HEK293 (cell line): Measurements from ENCODE around the gene PLD3.
A peak's percentile ranks its signal among the peaks of the same experiment; 100 is the strongest.

Source experiments
- BCL11B ChIP-seq: fragments of 450-650 bp; formaldehyde crosslinking; IDR thresholded peaks from 2 replicates; pipeline ENCODE4 v1.5.1; 2016; ENCODE audit warnings: low read depth, missing biosample characterization, missing genetic modification characterization
- GFI1B ChIP-seq: fragments of 450-650 bp; formaldehyde crosslinking; IDR thresholded peaks from 2 replicates; pipeline ENCODE4 v1.5.1; 2016; ENCODE audit warnings: missing biosample characterization, missing genetic modification characterization
- HOXD13 ChIP-seq: sonication (generic); formaldehyde crosslinking; IDR thresholded peaks from 2 replicates; pipeline ENCODE4 v1.8.0; 2022; ENCODE audit warnings: missing genetic modification reagents, borderline replicate concordance
- KLF8 ChIP-seq: fragments of 450-650 bp; formaldehyde crosslinking; IDR thresholded peaks from 2 replicates; pipeline ENCODE4 v1.5.1; 2016; ENCODE audit warnings: missing biosample characterization, missing genetic modification characterization
- KLF9 ChIP-seq: fragments of 450-650 bp; formaldehyde crosslinking; IDR thresholded peaks from 2 replicates; pipeline ENCODE4 v1.5.1; 2016; ENCODE audit warnings: missing biosample characterization, missing genetic modification characterization, low read depth
- MYNN ChIP-seq: fragments of 450-650 bp; formaldehyde crosslinking; IDR thresholded peaks from 2 replicates; pipeline ENCODE4 v1.5.1; 2016; ENCODE audit warnings: missing biosample characterization, missing genetic modification characterization, borderline replicate concordance
- SETDB1 ChIP-seq: IDR thresholded peaks from one replicate; pipeline ENCODE4 v1.6.1; 2017; ENCODE audit warnings: mild to moderate bottlenecking, low read length, moderate library complexity, mixed read lengths; ENCODE audit not compliant: insufficient read length
- SP3 ChIP-seq: fragments of 450-650 bp; formaldehyde crosslinking; IDR thresholded peaks from 2 replicates; pipeline ENCODE4 v1.5.1; 2016; ENCODE audit warnings: missing biosample characterization, missing genetic modification characterization
- ZBTB20 ChIP-seq: fragments of 450-650 bp; formaldehyde crosslinking; IDR thresholded peaks from 2 replicates; pipeline ENCODE4 v1.5.1; 2016; ENCODE audit warnings: missing biosample characterization, missing genetic modification characterization
- ZFP69B ChIP-seq: fragments of 450-650 bp; formaldehyde crosslinking; IDR thresholded peaks from 2 replicates; pipeline ENCODE4 v1.5.1; 2016; ENCODE audit warnings: missing biosample characterization, missing genetic modification characterization
- ZIC2 ChIP-seq: fragments of 450-650 bp; formaldehyde crosslinking; IDR thresholded peaks from 2 replicates; pipeline ENCODE4 v1.5.1; 2016; ENCODE audit warnings: missing biosample characterization, missing genetic modification characterization
- ZNF24 ChIP-seq: fragments of 450-650 bp; formaldehyde crosslinking; IDR thresholded peaks from 2 replicates; pipeline ENCODE4 v1.5.1; 2016; ENCODE audit warnings: missing biosample characterization, missing genetic modification characterization
- ZNF274 ChIP-seq, 2 experiments: fragments of 200-500 bp in 1 of 2; fragments of 450-650 bp in 1 of 2; sonication (Bioruptor generic) in 1 of 2; formaldehyde crosslinking in 1 of 2; IDR thresholded peaks; 2 replicates each; pipeline versions ENCODE4 v1.5.1 to v1.6.1; 2014 to 2016; ENCODE audit warnings: borderline replicate concordance in 1 of 2, inconsistent platforms in 1 of 2, low read length in 1 of 2, missing biosample characterization in 1 of 2, missing genetic modification characterization in 1 of 2
- ZNF335 ChIP-seq: fragments of 450-650 bp; formaldehyde crosslinking; conservative IDR thresholded peaks from 2 replicates; pipeline ENCODE4 v1.5.1; 2016; ENCODE audit warnings: missing biosample characterization, missing genetic modification characterization
- ZNF366 ChIP-seq: fragments of 450-650 bp; formaldehyde crosslinking; conservative IDR thresholded peaks from 2 replicates; pipeline ENCODE4 v1.5.1; 2016; ENCODE audit warnings: missing biosample characterization, missing genetic modification characterization
- ZNF394 ChIP-seq: fragments of 450-650 bp; formaldehyde crosslinking; IDR thresholded peaks from 2 replicates; pipeline ENCODE4 v1.5.1; 2016; ENCODE audit warnings: missing biosample characterization, missing genetic modification characterization, mild to moderate bottlenecking, moderate library complexity, borderline replicate concordance
- ZNF521 ChIP-seq: fragments of 450-650 bp; formaldehyde crosslinking; IDR thresholded peaks from 2 replicates; pipeline ENCODE4 v1.5.1; 2017; ENCODE audit warnings: missing biosample characterization, mild to moderate bottlenecking, missing genetic modification characterization
- ZNF549 ChIP-seq: fragments of 450-650 bp; IDR thresholded peaks from 2 replicates; pipeline ENCODE4 v1.5.1; 2018; ENCODE audit warnings: missing biosample characterization, missing genetic modification characterization, mild to moderate bottlenecking, inconsistent platforms, moderate library complexity
- ZNF558 ChIP-seq: fragments of 450-650 bp; formaldehyde crosslinking; IDR thresholded peaks from 2 replicates; pipeline ENCODE4 v1.5.1; 2016; ENCODE audit warnings: missing biosample characterization, missing genetic modification characterization
- ZNF629 ChIP-seq: fragments of 450-650 bp; formaldehyde crosslinking; IDR thresholded peaks from 2 replicates; pipeline ENCODE4 v1.5.1; 2017; ENCODE audit warnings: missing biosample characterization, missing genetic modification characterization
- ZNF677 ChIP-seq: fragments of 450-650 bp; IDR thresholded peaks from 2 replicates; pipeline ENCODE4 v1.5.0; 2018; ENCODE audit warnings: missing biosample characterization, mild to moderate bottlenecking, missing genetic modification characterization, moderate library complexity
- ZNF76 ChIP-seq: fragments of 450-650 bp; formaldehyde crosslinking; IDR thresholded peaks from 2 replicates; pipeline ENCODE4; 2016; ENCODE audit warnings: low read depth, missing biosample characterization, missing genetic modification characterization, borderline replicate concordance
- ZNF792 ChIP-seq: fragments of 450-650 bp; formaldehyde crosslinking; IDR thresholded peaks from 2 replicates; pipeline ENCODE4 v1.5.1; 2016; ENCODE audit warnings: missing biosample characterization, missing genetic modification characterization
- ZNF830 ChIP-seq: fragments of 450-650 bp; IDR thresholded peaks from 2 replicates; pipeline ENCODE4 v1.5.0; 2018; ENCODE audit warnings: missing biosample characterization, missing genetic modification characterization, low read depth, mild to moderate bottlenecking, moderate library complexity
- ZSCAN23 ChIP-seq: fragments of 450-650 bp; formaldehyde crosslinking; IDR thresholded peaks from 2 replicates; pipeline ENCODE4 v1.5.1; 2016; ENCODE audit warnings: missing biosample characterization, missing genetic modification characterization
- TF ChIP-seq, protein P1 (sequence below): fragments of 450-650 bp; formaldehyde crosslinking; IDR thresholded peaks from 2 replicates; pipeline ENCODE4 v1.5.1; 2016; ENCODE audit warnings: missing biosample characterization, missing genetic modification characterization
- TF ChIP-seq, protein P2 (sequence below): fragments of 450-650 bp; formaldehyde crosslinking; IDR thresholded peaks from 2 replicates; pipeline ENCODE4 v1.5.1; 2016; ENCODE audit warnings: missing biosample characterization, missing genetic modification characterization, borderline replicate concordance
- TF ChIP-seq, protein P3 (sequence below): fragments of 450-650 bp; formaldehyde crosslinking; IDR thresholded peaks from 2 replicates; pipeline ENCODE4 v1.5.1; 2016; ENCODE audit warnings: missing biosample characterization, missing genetic modification characterization
- TF ChIP-seq, protein P4 (sequence below): fragments of 450-650 bp; formaldehyde crosslinking; IDR thresholded peaks from 2 replicates; pipeline ENCODE4 v1.5.1; 2017; ENCODE audit warnings: missing biosample characterization, missing genetic modification characterization
- TF ChIP-seq, protein P5 (sequence below): fragments of 450-650 bp; IDR thresholded peaks from 2 replicates; pipeline ENCODE4 v1.5.1; 2018; ENCODE audit warnings: missing biosample characterization, missing genetic modification characterization

Gene PLD3

DNA sequence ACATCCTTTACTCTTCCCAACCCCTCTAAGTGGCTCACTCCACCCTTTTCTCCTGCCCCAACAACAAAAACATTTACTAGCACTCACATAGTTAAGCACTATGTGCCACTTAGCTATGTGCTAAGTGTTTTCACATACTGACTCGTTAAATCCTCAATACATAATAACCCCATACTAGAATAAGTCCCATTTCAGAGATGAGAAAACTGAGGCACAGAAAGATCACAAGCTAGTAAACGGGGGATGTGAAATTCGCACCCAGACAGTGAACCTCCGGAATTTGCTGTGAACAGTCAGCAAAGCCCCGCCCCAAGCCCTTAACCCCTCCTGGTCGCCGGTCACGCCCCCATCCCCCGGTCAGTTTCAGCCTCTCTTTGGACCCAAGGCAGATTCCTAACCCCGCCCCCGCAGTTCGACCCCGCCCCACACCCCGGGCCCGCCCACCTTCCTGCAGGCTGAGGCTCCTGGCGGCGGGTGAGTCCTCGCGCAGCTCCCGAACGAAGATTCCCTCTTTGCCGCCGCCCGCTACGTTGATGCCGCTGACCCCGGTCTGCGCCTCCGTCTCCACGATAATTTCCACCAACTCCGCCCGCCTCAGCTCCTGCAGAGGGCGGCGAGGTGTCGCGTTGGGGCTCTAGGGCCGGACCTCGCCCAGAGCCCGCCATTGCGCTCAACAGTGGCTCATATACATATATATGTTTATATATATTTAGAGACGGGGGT, 54.9 kb downstream of the PLD3 start (continued):
- TF ChIP-seq GFI1B (0 out of 2 replicates have a peak, but pooled peaks have one; percentile 41), KLF9 (tag by site-specific recombination) (peak; percentile 95), ZFP69B (tag by site-specific recombination) (peak; percentile 33; the same call in 1 of the 2 replicates), ZBTB20 (tag by site-specific recombination) (no peak), ZSCAN23 (tag by site-specific recombination) (no peak), ZNF792 (tag by site-specific recombination) (no peak), ZNF549 (tag by site-specific recombination) (no peak), ZNF335 (no peak), ZNF830 (tag by site-specific recombination) (no peak), SETDB1 (no peak), HOXD13 (CRISPR knock-in tag) (no peak), ZNF521 (tag by site-specific recombination) (no peak), ZNF394 (tag by site-specific recombination) (0 out of 2 replicates have a peak, but pooled peaks have one; percentile 23), MYNN (tag by site-specific recombination) (no peak), ZNF24 (tag by site-specific recombination) (peak; percentile 96), SP3 (tag by site-specific recombination) (peak; percentile 88), ZNF558 (no peak; the same call in 1 of the 2 replicates), ZNF677 (tag by site-specific recombination) (no peak), KLF8 (tag by site-specific recombination) (peak; percentile 72), BCL11B (tag by site-specific recombination) (peak; percentile 63; the same call in 1 of the 2 replicates), ZIC2 (tag by site-specific recombination) (no peak; the same call in 1 of the 2 replicates), ZNF629 (tag by site-specific recombination) (0 out of 2 replicates have a peak, but pooled peaks have one; percentile 14), ZNF366 (peak; percentile 52), ZNF274 (IDR thresholded peaks at IDR 0.05; ENCODE audit: low read length) (no peak), ZNF274 (tag by site-specific recombination; IDR thresholded peaks at IDR 0.05; ENCODE audit: borderline replicate concordance) (no peak), ZNF76 (no peak; the same call in 1 of the 2 replicates)
- TF ChIP-seq, protein P1, sequence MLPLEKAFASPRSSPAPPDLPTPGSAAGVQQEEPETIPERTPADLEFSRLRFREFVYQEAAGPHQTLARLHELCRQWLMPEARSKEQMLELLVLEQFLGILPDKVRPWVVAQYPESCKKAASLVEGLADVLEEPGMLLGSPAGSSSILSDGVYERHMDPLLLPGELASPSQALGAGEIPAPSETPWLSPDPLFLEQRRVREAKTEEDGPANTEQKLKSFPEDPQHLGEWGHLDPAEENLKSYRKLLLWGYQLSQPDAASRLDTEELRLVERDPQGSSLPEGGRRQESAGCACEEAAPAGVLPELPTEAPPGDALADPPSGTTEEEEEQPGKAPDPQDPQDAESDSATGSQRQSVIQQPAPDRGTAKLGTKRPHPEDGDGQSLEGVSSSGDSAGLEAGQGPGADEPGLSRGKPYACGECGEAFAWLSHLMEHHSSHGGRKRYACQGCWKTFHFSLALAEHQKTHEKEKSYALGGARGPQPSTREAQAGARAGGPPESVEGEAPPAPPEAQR = peak; percentile 65; the same call in 1 of the 2 replicates
- TF ChIP-seq, protein P2, sequence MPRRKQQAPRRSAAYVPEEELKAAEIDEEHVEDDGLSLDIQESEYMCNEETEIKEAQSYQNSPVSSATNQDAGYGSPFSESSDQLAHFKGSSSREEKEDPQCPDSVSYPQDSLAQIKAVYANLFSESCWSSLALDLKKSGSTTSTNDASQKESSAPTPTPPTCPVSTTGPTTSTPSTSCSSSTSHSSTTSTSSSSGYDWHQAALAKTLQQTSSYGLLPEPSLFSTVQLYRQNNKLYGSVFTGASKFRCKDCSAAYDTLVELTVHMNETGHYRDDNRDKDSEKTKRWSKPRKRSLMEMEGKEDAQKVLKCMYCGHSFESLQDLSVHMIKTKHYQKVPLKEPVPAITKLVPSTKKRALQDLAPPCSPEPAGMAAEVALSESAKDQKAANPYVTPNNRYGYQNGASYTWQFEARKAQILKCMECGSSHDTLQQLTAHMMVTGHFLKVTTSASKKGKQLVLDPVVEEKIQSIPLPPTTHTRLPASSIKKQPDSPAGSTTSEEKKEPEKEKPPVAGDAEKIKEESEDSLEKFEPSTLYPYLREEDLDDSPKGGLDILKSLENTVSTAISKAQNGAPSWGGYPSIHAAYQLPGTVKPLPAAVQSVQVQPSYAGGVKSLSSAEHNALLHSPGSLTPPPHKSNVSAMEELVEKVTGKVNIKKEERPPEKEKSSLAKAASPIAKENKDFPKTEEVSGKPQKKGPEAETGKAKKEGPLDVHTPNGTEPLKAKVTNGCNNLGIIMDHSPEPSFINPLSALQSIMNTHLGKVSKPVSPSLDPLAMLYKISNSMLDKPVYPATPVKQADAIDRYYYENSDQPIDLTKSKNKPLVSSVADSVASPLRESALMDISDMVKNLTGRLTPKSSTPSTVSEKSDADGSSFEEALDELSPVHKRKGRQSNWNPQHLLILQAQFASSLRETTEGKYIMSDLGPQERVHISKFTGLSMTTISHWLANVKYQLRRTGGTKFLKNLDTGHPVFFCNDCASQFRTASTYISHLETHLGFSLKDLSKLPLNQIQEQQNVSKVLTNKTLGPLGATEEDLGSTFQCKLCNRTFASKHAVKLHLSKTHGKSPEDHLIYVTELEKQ (tag by site-specific recombination) = no peak
- TF ChIP-seq, protein P3, sequence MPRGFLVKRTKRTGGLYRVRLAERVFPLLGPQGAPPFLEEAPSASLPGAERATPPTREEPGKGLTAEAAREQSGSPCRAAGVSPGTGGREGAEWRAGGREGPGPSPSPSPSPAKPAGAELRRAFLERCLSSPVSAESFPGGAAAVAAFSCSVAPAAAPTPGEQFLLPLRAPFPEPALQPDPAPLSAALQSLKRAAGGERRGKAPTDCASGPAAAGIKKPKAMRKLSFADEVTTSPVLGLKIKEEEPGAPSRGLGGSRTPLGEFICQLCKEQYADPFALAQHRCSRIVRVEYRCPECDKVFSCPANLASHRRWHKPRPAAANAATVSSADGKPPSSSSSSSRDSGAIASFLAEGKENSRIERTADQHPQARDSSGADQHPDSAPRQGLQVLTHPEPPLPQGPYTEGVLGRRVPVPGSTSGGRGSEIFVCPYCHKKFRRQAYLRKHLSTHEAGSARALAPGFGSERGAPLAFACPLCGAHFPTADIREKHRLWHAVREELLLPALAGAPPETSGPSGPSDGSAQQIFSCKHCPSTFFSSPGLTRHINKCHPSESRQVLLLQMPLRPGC (tag by site-specific recombination) = peak; percentile 72
- TF ChIP-seq, protein P4, sequence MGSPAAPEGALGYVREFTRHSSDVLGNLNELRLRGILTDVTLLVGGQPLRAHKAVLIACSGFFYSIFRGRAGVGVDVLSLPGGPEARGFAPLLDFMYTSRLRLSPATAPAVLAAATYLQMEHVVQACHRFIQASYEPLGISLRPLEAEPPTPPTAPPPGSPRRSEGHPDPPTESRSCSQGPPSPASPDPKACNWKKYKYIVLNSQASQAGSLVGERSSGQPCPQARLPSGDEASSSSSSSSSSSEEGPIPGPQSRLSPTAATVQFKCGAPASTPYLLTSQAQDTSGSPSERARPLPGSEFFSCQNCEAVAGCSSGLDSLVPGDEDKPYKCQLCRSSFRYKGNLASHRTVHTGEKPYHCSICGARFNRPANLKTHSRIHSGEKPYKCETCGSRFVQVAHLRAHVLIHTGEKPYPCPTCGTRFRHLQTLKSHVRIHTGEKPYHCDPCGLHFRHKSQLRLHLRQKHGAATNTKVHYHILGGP = no peak
- TF ChIP-seq, protein P5, sequence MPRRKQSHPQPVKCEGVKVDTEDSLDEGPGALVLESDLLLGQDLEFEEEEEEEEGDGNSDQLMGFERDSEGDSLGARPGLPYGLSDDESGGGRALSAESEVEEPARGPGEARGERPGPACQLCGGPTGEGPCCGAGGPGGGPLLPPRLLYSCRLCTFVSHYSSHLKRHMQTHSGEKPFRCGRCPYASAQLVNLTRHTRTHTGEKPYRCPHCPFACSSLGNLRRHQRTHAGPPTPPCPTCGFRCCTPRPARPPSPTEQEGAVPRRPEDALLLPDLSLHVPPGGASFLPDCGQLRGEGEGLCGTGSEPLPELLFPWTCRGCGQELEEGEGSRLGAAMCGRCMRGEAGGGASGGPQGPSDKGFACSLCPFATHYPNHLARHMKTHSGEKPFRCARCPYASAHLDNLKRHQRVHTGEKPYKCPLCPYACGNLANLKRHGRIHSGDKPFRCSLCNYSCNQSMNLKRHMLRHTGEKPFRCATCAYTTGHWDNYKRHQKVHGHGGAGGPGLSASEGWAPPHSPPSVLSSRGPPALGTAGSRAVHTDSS (tag by site-specific recombination) = no peak
